K562 (cell line): ENCODE data around the gene PIK3R5. TPM values are rescaled to one million over a fixed set of nuclear protein-coding genes. Genes with fewer than 3 reads are reported as not detected.

Experiments
- HMG20B ChIP-seq: fragments of 250-450 bp; sonication (Bioruptor Pico); IDR thresholded peaks from 2 replicates; pipeline ENCODE4 v1.5.0; 2021; ENCODE audit warnings: mild to moderate bottlenecking
- KLF16 ChIP-seq: IDR thresholded peaks from 2 replicates; pipeline ENCODE4 v1.6.1; 2016; ENCODE audit warnings: antibody characterized with exemption
- MECOM ChIP-seq: fragments of 250-450 bp; sonication (Bioruptor Pico); IDR thresholded peaks from 2 replicates; pipeline ENCODE4 v1.8.0; 2022; ENCODE audit warnings: inconsistent platforms
- MYC ChIP-seq, 2 experiments: fragments of 250-450 bp in 1 of 2; sonication (Bioruptor Pico) in 1 of 2; IDR thresholded peaks; 2 replicates each; pipeline versions ENCODE4 v1.5.1 to v1.6.1; 2012 to 2021; ENCODE audit warnings: low read depth in 2 of 2, borderline replicate concordance in 1 of 2, improper control_type of control experiment in 1 of 2, low read length in 1 of 2, mild to moderate bottlenecking in 1 of 2, moderate library complexity in 1 of 2
- NBN ChIP-seq: fragments of 450-650 bp; IDR thresholded peaks from 2 replicates; pipeline ENCODE4 v1.6.1; 2016; ENCODE audit warnings: low read depth, mild to moderate bottlenecking
- NUFIP1 ChIP-seq: fragments of 450-650 bp; IDR thresholded peaks from 2 replicates; pipeline ENCODE4 v1.6.1; 2018; ENCODE audit not compliant: partially characterized antibody
- TCF3 ChIP-seq: sonication (generic); formaldehyde crosslinking; IDR thresholded peaks from 2 replicates; pipeline ENCODE4 v1.4.0; 2020; ENCODE audit warnings: mild to moderate bottlenecking, missing genetic modification reagents
- TEAD4 ChIP-seq, 2 experiments: sonication (generic) in 1 of 2; formaldehyde crosslinking in 1 of 2; IDR thresholded peaks; 2 replicates each; pipeline versions ENCODE4 v1.6.1 to v1.8.0; 2012 to 2022; ENCODE audit warnings: borderline replicate concordance in 1 of 2, inconsistent platforms in 1 of 2, low read length in 1 of 2, mild to moderate bottlenecking in 1 of 2, missing genetic modification reagents in 1 of 2
- YY1 ChIP-seq, 3 experiments: IDR thresholded peaks; 2 replicates each; pipeline ENCODE4 v1.6.1; 2011; ENCODE audit warnings: low read length in 2 of 3, mild to moderate bottlenecking in 2 of 3, moderate library complexity in 2 of 3, borderline replicate concordance in 1 of 3, control low read depth in 1 of 3, low read depth in 1 of 3; ENCODE audit not compliant: insufficient read depth in 3 of 3, insufficient replicate concordance in 2 of 3, control insufficient read depth in 1 of 3, insufficient read length in 1 of 3; ENCODE audit errors: extremely low read depth in 1 of 3
- ZBTB40 ChIP-seq, 2 experiments: fragments of 450-650 bp in 1 of 2; sonication (generic) in 1 of 2; formaldehyde crosslinking in 1 of 2; IDR thresholded peaks; 2 replicates each; pipeline versions ENCODE4 v1.7.1 to v1.9.0; 2016 to 2022; ENCODE audit warnings: inconsistent platforms in 1 of 2, mild to moderate bottlenecking in 1 of 2, missing genetic modification reagents in 1 of 2
- ZNF431 ChIP-seq: sonication (generic); formaldehyde crosslinking; IDR thresholded peaks from 2 replicates; pipeline ENCODE4 v1.8.0; 2022; ENCODE audit warnings: mild to moderate bottlenecking, missing genetic modification reagents
- polyA plus RNA-seq, 8 experiments: library from polyadenylated mRNA; depleted of rRNA in 4 of 8; stranded (reverse) in 5 of 8; unstranded in 3 of 8; fragments of >200 nt; fragmentation: Nextera tagmentation in 2 of 8; fragmentation: Illumina TruSeq in 1 of 8; extraction: Ambion mirVana in 2 of 8; extraction: Trizol in 1 of 8; gene quantifications; 2 replicates each; pipeline versions ENCODE4 v1.2.1 to v1.2.3, GENCODE V29; 2011 to 2014; ENCODE audit warnings: inconsistent platforms in 1 of 8, missing spikeins in 1 of 8
- total RNA-seq, 7 experiments: library from RNA; depleted of rRNA in 6 of 7; stranded (reverse); fragments of >200 nt in 6 of 7; fragmentation: Illumina TruSeq in 2 of 7; extraction: Trizol in 2 of 7; gene quantifications; 2 replicates each; pipeline versions ENCODE4 v1.2.1 to v1.2.3, GENCODE V29; 2011 to 2021; ENCODE audit warnings: low replicate concordance in 1 of 7

Gene PIK3R5
- total and polyA plus RNA-seq, 9 of the 15 experiments (the other 6 are each of a cell fraction or from before 2014, with no cell fraction given): 0.01 to 0.38 TPM; not detected in 7

- TF ChIP-seq ZBTB40 (IDR thresholded peaks at IDR 0.05) (no peak), ZBTB40 (CRISPR knock-in tag; IDR thresholded peaks at IDR 0.05) (no peak), KLF16 (no peak), YY1 (IDR thresholded peaks at IDR 0.05; ENCODE audit: borderline replicate concordance in 1 of 3, control insufficient read depth in 1 of 3, extremely low read depth in 1 of 3, insufficient read depth in 3 of 3, insufficient read length in 1 of 3, insufficient replicate concordance in 2 of 3, low read depth in 1 of 3, low read length in 2 of 3) (no peak), TCF3 (CRISPR knock-in tag) (no peak), MECOM (CRISPR knock-in tag) (no peak), TEAD4 (IDR thresholded peaks at IDR 0.05; ENCODE audit: low read length) (no peak), TEAD4 (CRISPR knock-in tag; IDR thresholded peaks at IDR 0.05; ENCODE audit: borderline replicate concordance) (no peak), ZNF431 (no peak), MYC (IDR thresholded peaks at IDR 0.05; ENCODE audit: low read depth, low read length) (no peak), MYC (CRISPR knock-in tag; IDR thresholded peaks at IDR 0.05; ENCODE audit: borderline replicate concordance, low read depth) (no peak), NBN (no peak), HMG20B (CRISPR knock-in tag) (no peak), NUFIP1 (no peak)
Observed at GRCh38 chr17:8872036-8872704, 93.3 kb downstream of the PIK3R5 start (continued).
